Esophagus squamous epithelium (tissue), 5 donors: ENCODE measurements around the gene IQCE. TPM values are rescaled to one million over a fixed set of nuclear protein-coding genes. Genes with fewer than 3 reads are reported as not detected.
A peak's percentile ranks its signal among the peaks of the same experiment; 100 is the strongest.

Experiments
- DNase-seq: peaks from one replicate; lab custom pipeline; 2025; lab: John Stamatoyannopoulos, UW
- H3K27ac ChIP-seq, 4 donors: fragments of 200-600 bp; sonication (generic); one replicate each; pipeline ENCODE4 v1.5.1; 2016 to 2019; ENCODE audit warnings: mild to moderate bottlenecking in 1 of 4
- H3K27me3 ChIP-seq, 4 donors: fragments of 200-600 bp; sonication (generic); 1 replicate in 3 of 4; 2 replicates in 1 of 4; pipeline versions ENCODE4 v1.5.1 to v1.6.0; 2017 to 2021; ENCODE audit warnings: antibody characterized with exemption in 1 of 4
- H3K36me3 ChIP-seq, 3 donors: fragments of 200-600 bp; sonication (generic); one replicate each; pipeline ENCODE4 v1.5.1; 2016 to 2019
- H3K4me1 ChIP-seq, 3 donors: fragments of 200-600 bp; sonication (generic); one replicate each; pipeline ENCODE4 v1.5.1; 2017 to 2019
- H3K4me3 ChIP-seq, 4 donors: fragments of 200-600 bp; sonication (generic); 1 replicate in 3 of 4; 2 replicates in 1 of 4; pipeline ENCODE4 v1.5.1; 2016 to 2019; ENCODE audit warnings: mild to moderate bottlenecking in 2 of 4, moderate library complexity in 1 of 4
- H3K9me3 ChIP-seq, 3 donors: fragments of 200-600 bp; sonication (generic); one replicate each; pipeline ENCODE4 v1.5.1; 2016 to 2019
- CTCF ChIP-seq, 6 experiments: fragments of 450-650 bp in 4 of 6; fragments of 200-600 bp in 2 of 6; sonication (generic) in 2 of 6; IDR thresholded peaks; one replicate each; pipeline ENCODE4 v1.5.1; 2016 to 2019; ENCODE audit warnings: antibody characterized with exemption in 6 of 6, mild to moderate bottlenecking in 4 of 6, moderate library complexity in 4 of 6
- POLR2A ChIP-seq, 4 donors: fragments of 450-650 bp; IDR thresholded peaks; one replicate each; pipeline ENCODE4 v1.6.1; 2017; ENCODE audit warnings: antibody characterized with exemption in 4 of 4, mild to moderate bottlenecking in 4 of 4, moderate library complexity in 3 of 4
- WGBS, 2 donors: methylation state at CpG; one replicate each; pipeline ENCODE4 v1.1.5; 2018; 5-methylcytosine and 5-hydroxymethylcytosine counted together
- intact Hi-C: fragments of 100-400 bp; cut with DNase I; formaldehyde crosslinking; loops from one replicate; pipeline ENCODE4 v1.15.0; 2022
- total RNA-seq, 4 donors: library from RNA; depleted of rRNA; stranded (reverse); fragments of >200 nt; gene quantifications; one replicate each; pipeline ENCODE4 v1.1.0, GENCODE V29; 2016
- donor health status: DM: yes; HTN: yes; CAD: no.

The IQCE gene
- total RNA-seq, 4 donors from 2014 or later: 4.5 to 10.6 (median 6.3) TPM

DNA sequence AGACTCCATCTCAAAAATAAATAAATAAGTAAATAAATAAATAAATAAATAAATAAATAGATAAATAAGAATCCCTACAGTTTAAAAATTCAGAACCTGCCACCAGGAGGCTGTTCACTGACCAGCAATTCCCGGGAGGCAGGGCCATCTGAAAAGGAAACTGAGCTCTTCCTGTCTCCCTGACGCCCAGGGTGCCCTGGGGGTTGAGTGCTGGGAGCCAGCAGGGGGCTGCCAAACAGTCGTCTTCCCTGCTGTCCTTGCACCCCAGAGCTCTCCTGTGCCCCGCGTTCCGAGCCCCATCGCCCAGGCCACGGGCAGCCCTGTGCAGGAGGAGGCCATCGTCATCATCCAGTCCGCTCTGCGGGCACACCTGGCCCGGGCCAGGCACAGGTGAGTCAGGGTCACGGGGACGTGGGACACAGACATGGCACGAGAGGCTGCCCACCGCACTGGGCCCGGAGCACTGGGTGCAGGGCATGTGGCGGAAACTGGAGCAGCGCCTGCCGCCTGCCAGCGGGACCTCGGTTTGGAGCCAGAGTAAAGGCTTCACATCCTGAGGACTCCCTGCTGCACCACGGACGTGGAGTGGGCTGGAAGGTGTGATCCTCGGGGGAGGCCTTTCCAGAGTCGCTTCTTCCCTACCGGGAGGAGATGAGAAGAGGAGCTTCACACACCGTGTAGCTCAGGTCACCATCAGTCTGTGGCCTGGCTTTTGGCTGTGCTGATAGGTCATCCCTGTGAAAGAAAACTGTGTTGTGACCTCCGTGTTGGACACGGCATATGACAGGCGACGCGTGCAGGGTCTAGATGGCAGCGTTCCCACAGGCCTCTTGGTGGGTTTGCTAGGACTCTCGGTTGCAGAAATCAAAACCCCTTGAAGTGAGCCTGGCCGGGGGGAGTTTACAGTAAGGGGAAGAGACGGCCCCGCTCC, 47.1 kb downstream of the IQCE start:
- no peak overlapping the region for H3K4me3 ChIP-seq
- H3K9me3 ChIP-seq: no peaks in the 10 kb centered on the region
- WGBS, 2 donors: 88 to 91% methylated on average over 18 to 26 of the region's 38 CpGs
- H3K27me3 ChIP-seq: no peaks in the 10 kb centered on the region
- peaks cover 0 to 25% (median 6%) of the 10 kb centered on the region in 3 donors for H3K4me1 ChIP-seq
- no peak for DNase-seq
- peaks cover 0 to 40% (median 0%) of the 10 kb centered on the region in 3 donors for H3K36me3 ChIP-seq
- intact Hi-C loops: no loop called here
- H3K27ac ChIP-seq: no peak overlapping the region
- no peak for TF ChIP-seq POLR2A (IDR thresholded peaks at IDR 0.05)
- TF ChIP-seq CTCF (IDR thresholded peaks at IDR 0.05): no peak

- DNase-seq: no peak
- Histone ChIP-seq H3K4me1 (peaks cover 0 to 25% (median 6%) of the 10 kb centered on the region in 3 donors), H3K36me3 (peaks cover 0 to 35% (median 0%) of the 10 kb centered on the region in 3 donors), H3K9me3 (no peaks in the 10 kb centered on the region), H3K27me3 (no peaks in the 10 kb centered on the region), H3K4me3 (no peak overlapping the region), H3K27ac (peak overlapping the region in 2 of 4 donors; percentile 62 to 80)
- no peak for TF ChIP-seq CTCF (IDR thresholded peaks at IDR 0.05)
- no peak for TF ChIP-seq POLR2A (IDR thresholded peaks at IDR 0.05)
- 90 to 100% methylated on average over 2 of the region's 16 CpGs for WGBS, 2 donors
- intact Hi-C loops: no loop called here
Measured at GRCh38 chr7:2606539-2606936, 47.8 kb downstream of the IQCE start.

DNA sequence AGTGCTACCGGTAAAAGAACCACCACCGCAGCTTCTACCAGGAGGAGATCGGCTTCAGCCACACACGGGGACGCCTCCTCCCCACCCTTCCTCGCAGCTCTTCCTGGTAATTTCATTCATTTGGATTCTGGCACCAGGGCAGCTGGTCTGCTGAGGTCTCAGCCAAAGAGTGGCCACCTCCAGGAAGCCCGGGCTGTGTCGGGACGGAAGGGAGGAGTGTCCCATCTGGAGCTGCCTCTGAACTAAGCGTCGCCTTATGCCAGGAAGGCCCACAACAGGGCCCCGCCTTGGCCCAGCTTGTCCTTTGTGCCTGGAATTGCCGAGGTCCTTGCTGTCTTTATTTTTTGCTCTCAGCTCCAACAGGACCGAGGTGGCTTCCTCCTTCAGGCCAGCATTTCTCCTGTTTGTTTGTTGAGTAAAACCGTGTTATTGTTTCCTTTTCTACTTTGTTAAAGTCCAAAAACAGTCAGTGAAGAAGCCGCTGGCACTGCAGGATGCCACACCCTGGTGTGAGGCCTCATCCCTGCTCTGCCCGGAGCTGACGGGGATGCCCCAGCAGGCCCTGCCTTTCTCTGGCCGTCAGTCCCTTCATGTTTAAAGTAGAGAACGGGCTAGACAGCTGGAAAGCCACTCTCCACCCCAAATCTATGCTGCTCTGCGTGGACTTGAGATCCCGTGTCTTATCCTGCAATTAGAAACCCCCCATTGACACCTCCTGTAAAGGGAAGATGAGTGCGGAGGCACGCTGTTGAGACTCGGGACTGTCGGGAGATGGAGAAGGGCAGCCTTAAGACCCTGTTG, 48.5 kb downstream of the IQCE start:
- Histone ChIP-seq H3K4me3 (no peak overlapping the region), H3K27ac (peak overlapping the region; percentile 14 to 80 (median 45)), H3K27me3 (no peaks in the 10 kb centered on the region), H3K4me1 (peaks cover 0 to 25% (median 6%) of the 10 kb centered on the region in 3 donors), H3K9me3 (no peaks in the 10 kb centered on the region), H3K36me3 (peaks cover 0 to 29% (median 0%) of the 10 kb centered on the region in 3 donors)
- no peak for DNase-seq
- TF ChIP-seq POLR2A (IDR thresholded peaks at IDR 0.05) (no peak), CTCF (IDR thresholded peaks at IDR 0.05) (no peak)
- 64 to 74% methylated on average over 17 to 22 of the region's 26 CpGs for WGBS, 2 donors
- intact Hi-C loops: no loop called here

DNA sequence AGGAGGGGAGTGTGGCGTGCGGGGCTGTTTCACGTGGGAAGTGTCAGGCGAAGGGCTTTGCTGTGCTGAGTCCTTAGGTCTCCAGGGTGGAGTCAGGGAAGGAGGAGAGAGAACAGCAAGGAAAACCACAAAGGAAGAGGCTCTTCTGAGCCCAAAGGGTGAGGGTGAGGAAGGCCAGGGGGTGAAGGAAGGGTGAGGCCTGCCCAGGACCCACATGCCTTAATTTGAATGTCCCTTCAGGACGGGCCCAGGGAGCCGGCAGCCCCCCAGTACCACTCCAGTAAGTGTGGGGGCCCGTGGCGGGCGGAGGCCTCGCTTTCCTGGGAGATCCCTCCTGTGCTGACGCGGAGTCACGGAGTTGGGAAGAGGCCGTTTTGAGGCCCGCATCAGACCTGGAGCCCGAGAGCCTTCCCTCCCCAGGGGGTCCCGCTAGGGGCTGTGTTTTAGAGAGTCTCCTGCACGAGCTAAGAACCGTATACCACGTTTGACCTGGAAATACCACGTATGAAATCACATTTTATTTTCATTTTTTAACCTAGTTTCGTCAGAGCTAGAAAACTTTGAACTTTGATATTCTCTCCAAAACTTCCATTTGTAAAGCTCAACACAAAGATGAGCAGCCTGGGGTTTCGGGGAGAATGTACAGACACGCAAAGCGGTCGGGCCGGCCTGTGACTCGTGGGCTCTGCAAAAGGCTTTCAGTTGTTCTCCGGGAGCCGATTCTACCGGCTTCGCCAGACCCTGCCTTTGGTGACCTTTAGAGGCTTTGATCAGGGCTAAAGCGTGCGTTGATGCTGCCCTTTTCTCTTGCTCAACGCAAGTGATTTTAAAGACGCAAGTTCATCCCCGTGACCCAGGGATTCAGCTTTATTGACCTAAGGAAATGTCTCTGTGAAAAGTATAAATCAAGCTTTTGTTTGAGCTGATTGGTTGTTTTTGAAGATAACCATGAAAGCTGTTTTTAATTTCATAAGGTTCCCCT, 49.4 kb downstream of the IQCE start:
- Histone ChIP-seq H3K36me3 (peaks cover 0 to 24% (median 0%) of the 10 kb centered on the region in 3 donors), H3K4me3 (no peak overlapping the region), H3K9me3 (no peaks in the 10 kb centered on the region), H3K4me1 (peaks cover 0 to 28% (median 6%) of the 10 kb centered on the region in 3 donors), H3K27me3 (no peaks in the 10 kb centered on the region), H3K27ac (peak overlapping the region; percentile 14 to 80 (median 45))
- 80% methylated on average over 26 to 28 of the region's 37 CpGs for WGBS, 2 donors
- no peak for TF ChIP-seq POLR2A (IDR thresholded peaks at IDR 0.05)
- no peak for TF ChIP-seq CTCF (IDR thresholded peaks at IDR 0.05)
- no peak for DNase-seq
- intact Hi-C loops: no loop called here
